HEK293 (cell line): ENCODE data around the gene PACRG.

ENCODE experiments used
- CTCF ChIA-PET: fragments of 350-600 bp; formaldehyde crosslinking; extraction: SDS; loops from one replicate; lab custom pipeline; 2021; ENCODE audit warnings: antibody characterized with exemption; lab: Yijun Ruan, JAX
- POLR2A ChIA-PET: fragments of 300-600 bp; formaldehyde crosslinking; extraction: SDS; loops from one replicate; lab custom pipeline; 2020; ENCODE audit warnings: antibody characterized with exemption, inconsistent platforms; lab: Yijun Ruan, JAX
- H3K27ac ChIP-seq: fragments of 200-500 bp; sonication (Bioruptor generic); 2 replicates; pipeline ENCODE4 v1.5.1; 2014; ENCODE audit warnings: low read depth, low read length, control low read depth, inconsistent platforms; ENCODE audit errors: extremely low read depth
- H3K36me3 ChIP-seq, 2 experiments: fragments of 200-500 bp in 1 of 2; sonication (Bioruptor generic) in 1 of 2; 1 replicate in 1 of 2; 2 replicates in 1 of 2; pipeline ENCODE4 v1.5.1; 2014 to 2017; ENCODE audit warnings: inconsistent platforms in 2 of 2, low read length in 2 of 2; ENCODE audit not compliant: control insufficient read depth in 2 of 2, insufficient read depth in 1 of 2
- H3K4me1 ChIP-seq: fragments of 200-500 bp; sonication (Bioruptor generic); 2 replicates; pipeline ENCODE4 v1.5.1; 2014; ENCODE audit warnings: mild to moderate bottlenecking, low read length, inconsistent platforms; ENCODE audit not compliant: control insufficient read depth, insufficient read depth
- H3K4me3 ChIP-seq: 2 replicates; pipeline ENCODE4 v1.5.1; 2011; ENCODE audit warnings: low read depth, mild to moderate bottlenecking, control low read depth, low read length, moderate library complexity
- H3K9me3 ChIP-seq: fragments of 200-500 bp; sonication (Bioruptor generic); 2 replicates; pipeline ENCODE4 v1.5.1; 2014; ENCODE audit warnings: low read depth, low read length, inconsistent platforms; ENCODE audit not compliant: control insufficient read depth, insufficient read depth
- BCL11B ChIP-seq: fragments of 450-650 bp; formaldehyde crosslinking; IDR thresholded peaks from 2 replicates; pipeline ENCODE4 v1.5.1; 2016; ENCODE audit warnings: low read depth, missing biosample characterization, missing genetic modification characterization
- REPIN1 ChIP-seq: fragments of 450-650 bp; formaldehyde crosslinking; IDR thresholded peaks from 2 replicates; pipeline ENCODE4 v1.5.1; 2017; ENCODE audit warnings: missing biosample characterization, missing genetic modification characterization, low read depth
- ZBTB17 ChIP-seq: fragments of 450-650 bp; formaldehyde crosslinking; IDR thresholded peaks from 2 replicates; pipeline ENCODE4 v1.5.1; 2016; ENCODE audit warnings: missing biosample characterization, missing genetic modification characterization
- ZBTB20 ChIP-seq: fragments of 450-650 bp; formaldehyde crosslinking; IDR thresholded peaks from 2 replicates; pipeline ENCODE4 v1.5.1; 2016; ENCODE audit warnings: missing biosample characterization, missing genetic modification characterization
- ZBTB7A ChIP-seq: fragments of 450-650 bp; formaldehyde crosslinking; IDR thresholded peaks from 2 replicates; pipeline ENCODE4 v1.5.1; 2016; ENCODE audit warnings: low read depth, missing biosample characterization, missing genetic modification characterization
- ZNF16 ChIP-seq: fragments of 450-650 bp; formaldehyde crosslinking; IDR thresholded peaks from 2 replicates; pipeline ENCODE4 v1.5.1; 2016; ENCODE audit warnings: low read depth, missing biosample characterization, missing genetic modification characterization
- ZNF221 ChIP-seq: fragments of 450-650 bp; formaldehyde crosslinking; IDR thresholded peaks from 2 replicates; pipeline ENCODE4 v1.5.1; 2017; ENCODE audit warnings: missing biosample characterization, missing genetic modification characterization, borderline replicate concordance
- ZNF24 ChIP-seq: fragments of 450-650 bp; formaldehyde crosslinking; IDR thresholded peaks from 2 replicates; pipeline ENCODE4 v1.5.1; 2016; ENCODE audit warnings: missing biosample characterization, missing genetic modification characterization
- ZNF311 ChIP-seq: fragments of 450-650 bp; formaldehyde crosslinking; IDR thresholded peaks from 2 replicates; pipeline ENCODE4 v1.5.1; 2017; ENCODE audit warnings: missing biosample characterization, missing genetic modification characterization, borderline replicate concordance
- ZNF366 ChIP-seq: fragments of 450-650 bp; formaldehyde crosslinking; conservative IDR thresholded peaks from 2 replicates; pipeline ENCODE4 v1.5.1; 2016; ENCODE audit warnings: missing biosample characterization, missing genetic modification characterization
- ZNF416 ChIP-seq: fragments of 450-650 bp; formaldehyde crosslinking; IDR thresholded peaks from 2 replicates; pipeline ENCODE4 v1.5.1; 2016; ENCODE audit warnings: missing biosample characterization, missing genetic modification characterization
- ZNF514 ChIP-seq: fragments of 450-650 bp; formaldehyde crosslinking; IDR thresholded peaks from 2 replicates; pipeline ENCODE4 v1.5.1; 2016; ENCODE audit warnings: missing biosample characterization, missing genetic modification characterization
- ZNF610 ChIP-seq: fragments of 450-650 bp; formaldehyde crosslinking; IDR thresholded peaks from 2 replicates; pipeline ENCODE4 v1.5.1; 2016; ENCODE audit warnings: missing biosample characterization, missing genetic modification characterization, borderline replicate concordance
- ZNF76 ChIP-seq: fragments of 450-650 bp; formaldehyde crosslinking; IDR thresholded peaks from 2 replicates; pipeline ENCODE4; 2016; ENCODE audit warnings: low read depth, missing biosample characterization, missing genetic modification characterization, borderline replicate concordance
- ZNF785 ChIP-seq: fragments of 450-650 bp; formaldehyde crosslinking; IDR thresholded peaks from 2 replicates; pipeline ENCODE4 v1.5.1; 2016; ENCODE audit warnings: missing biosample characterization, missing genetic modification characterization
- TF ChIP-seq, protein P1 (sequence below): fragments of 450-650 bp; formaldehyde crosslinking; IDR thresholded peaks from 2 replicates; pipeline ENCODE4 v1.5.1; 2016; ENCODE audit warnings: missing biosample characterization, missing genetic modification characterization
- TF ChIP-seq, protein P2 (sequence below): fragments of 450-650 bp; formaldehyde crosslinking; IDR thresholded peaks from 2 replicates; pipeline ENCODE4 v1.5.1; 2017; ENCODE audit warnings: missing biosample characterization, missing genetic modification characterization
- TF ChIP-seq, protein P3 (sequence below): fragments of 450-650 bp; formaldehyde crosslinking; IDR thresholded peaks from 2 replicates; pipeline ENCODE4 v1.5.0; 2017; ENCODE audit warnings: missing biosample characterization, missing genetic modification characterization, borderline replicate concordance

Gene PACRG

DNA sequence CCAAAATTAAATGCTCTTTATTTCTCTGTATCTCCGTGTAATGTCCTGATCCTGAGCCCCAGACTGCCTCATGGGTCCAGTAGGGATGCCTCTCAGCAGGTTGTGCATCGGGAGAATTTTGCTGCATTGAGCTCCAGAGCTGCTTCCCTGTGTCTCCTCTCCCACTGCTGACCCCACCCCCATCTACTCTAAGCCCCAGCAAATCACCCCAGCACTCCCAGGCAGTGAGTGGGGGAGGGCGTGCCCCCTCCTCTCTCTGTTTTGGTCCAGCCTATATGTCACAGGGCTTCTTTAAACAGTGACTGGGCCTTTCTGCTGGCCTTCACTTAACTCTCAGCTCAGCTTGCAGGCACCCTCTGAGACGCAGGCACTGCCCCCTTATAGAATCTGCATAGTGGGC, 458.0 kb downstream of the PACRG start (continued):
- TF ChIP-seq, protein P1, sequence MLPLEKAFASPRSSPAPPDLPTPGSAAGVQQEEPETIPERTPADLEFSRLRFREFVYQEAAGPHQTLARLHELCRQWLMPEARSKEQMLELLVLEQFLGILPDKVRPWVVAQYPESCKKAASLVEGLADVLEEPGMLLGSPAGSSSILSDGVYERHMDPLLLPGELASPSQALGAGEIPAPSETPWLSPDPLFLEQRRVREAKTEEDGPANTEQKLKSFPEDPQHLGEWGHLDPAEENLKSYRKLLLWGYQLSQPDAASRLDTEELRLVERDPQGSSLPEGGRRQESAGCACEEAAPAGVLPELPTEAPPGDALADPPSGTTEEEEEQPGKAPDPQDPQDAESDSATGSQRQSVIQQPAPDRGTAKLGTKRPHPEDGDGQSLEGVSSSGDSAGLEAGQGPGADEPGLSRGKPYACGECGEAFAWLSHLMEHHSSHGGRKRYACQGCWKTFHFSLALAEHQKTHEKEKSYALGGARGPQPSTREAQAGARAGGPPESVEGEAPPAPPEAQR (tag by site-specific recombination) = no peak
- TF ChIP-seq ZNF514 (tag by site-specific recombination) (no peak), ZBTB17 (no peak), ZNF610 (tag by site-specific recombination) (no peak), BCL11B (tag by site-specific recombination) (no peak)

DNA sequence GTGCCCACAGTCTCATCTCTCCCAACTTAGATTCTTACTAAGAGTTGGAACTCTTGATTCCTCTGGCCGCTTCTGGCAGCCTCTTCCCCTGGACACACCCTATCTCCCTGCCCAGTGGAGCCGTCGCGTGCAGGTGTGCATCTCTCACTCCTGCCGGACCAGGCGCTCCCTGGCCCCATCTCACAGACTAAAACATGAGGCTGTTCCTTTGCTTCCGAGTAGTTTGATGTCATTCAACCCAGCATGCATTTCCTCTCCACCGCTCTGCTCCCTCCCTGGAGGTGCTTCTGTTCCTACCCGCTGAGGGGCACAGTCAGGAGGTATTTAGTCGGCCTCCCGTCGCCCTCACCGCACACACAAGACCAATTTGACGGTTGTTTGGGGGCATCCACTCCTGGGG, 458.8 kb downstream of the PACRG start:
- H3K36me3 ChIP-seq = no peaks in the 10 kb centered on the region
- CTCF ChIA-PET = no interaction called here
- POLR2A ChIA-PET = no interaction called here

DNA sequence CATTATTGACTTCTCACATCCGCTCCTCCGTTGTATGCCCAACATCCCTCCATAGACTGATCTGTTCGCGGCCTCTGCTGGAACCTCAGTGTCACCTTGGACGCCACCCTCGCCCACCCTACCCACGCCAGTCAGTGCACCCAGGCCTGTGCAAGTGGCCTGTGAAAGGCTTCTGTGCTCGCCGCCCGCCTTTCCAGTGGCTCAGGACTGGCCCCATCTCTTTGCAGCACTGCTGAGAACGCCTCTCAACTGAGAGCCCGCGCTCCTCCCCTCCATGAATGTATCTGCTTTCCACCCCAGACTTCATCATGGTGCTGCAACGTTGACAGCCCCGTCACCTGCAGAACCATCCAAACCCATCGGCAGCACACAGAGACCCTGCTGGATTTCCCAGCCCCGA, 459.4 kb downstream of the PACRG start:
- CTCF ChIA-PET = interaction anchor here (0.7 to 0.9 kb wide), 2 partner anchors 17 to 524 kb away, joined by 3 to 4 read pairs; no protein-coding TSS in a partner anchor
- Histone ChIP-seq H3K4me1 (no peaks in the 10 kb centered on the region), H3K4me3 (no peak overlapping the region), H3K9me3 (no peaks in the 10 kb centered on the region), H3K36me3 (no peaks in the 10 kb centered on the region), H3K27ac (no peak overlapping the region)
- POLR2A ChIA-PET = no interaction called here
- TF ChIP-seq ZNF24 = no peak
- TF ChIP-seq ZNF221 (tag by site-specific recombination) = no peak
- TF ChIP-seq REPIN1 (tag by site-specific recombination) = no peak
- no peak for TF ChIP-seq ZNF76
- no peak for TF ChIP-seq ZNF366 (tag by site-specific recombination)
- no peak for TF ChIP-seq ZNF16 (tag by site-specific recombination)
- TF ChIP-seq ZNF311 = no peak
- no peak for TF ChIP-seq ZNF416
- TF ChIP-seq, protein P2, sequence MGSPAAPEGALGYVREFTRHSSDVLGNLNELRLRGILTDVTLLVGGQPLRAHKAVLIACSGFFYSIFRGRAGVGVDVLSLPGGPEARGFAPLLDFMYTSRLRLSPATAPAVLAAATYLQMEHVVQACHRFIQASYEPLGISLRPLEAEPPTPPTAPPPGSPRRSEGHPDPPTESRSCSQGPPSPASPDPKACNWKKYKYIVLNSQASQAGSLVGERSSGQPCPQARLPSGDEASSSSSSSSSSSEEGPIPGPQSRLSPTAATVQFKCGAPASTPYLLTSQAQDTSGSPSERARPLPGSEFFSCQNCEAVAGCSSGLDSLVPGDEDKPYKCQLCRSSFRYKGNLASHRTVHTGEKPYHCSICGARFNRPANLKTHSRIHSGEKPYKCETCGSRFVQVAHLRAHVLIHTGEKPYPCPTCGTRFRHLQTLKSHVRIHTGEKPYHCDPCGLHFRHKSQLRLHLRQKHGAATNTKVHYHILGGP (tag by site-specific recombination) = no peak
- no peak for TF ChIP-seq ZBTB20 (tag by site-specific recombination)
- TF ChIP-seq ZNF785 = no peak
- TF ChIP-seq ZBTB7A (tag by site-specific recombination) = no peak

More for the DNA sequence above, 458.8 kb downstream of the PACRG start:
- no peaks in the 10 kb centered on the region for H3K9me3 ChIP-seq
- no peaks in the 10 kb centered on the region for H3K4me1 ChIP-seq
- no peak overlapping the region for H3K27ac ChIP-seq
- TF ChIP-seq, protein P3, sequence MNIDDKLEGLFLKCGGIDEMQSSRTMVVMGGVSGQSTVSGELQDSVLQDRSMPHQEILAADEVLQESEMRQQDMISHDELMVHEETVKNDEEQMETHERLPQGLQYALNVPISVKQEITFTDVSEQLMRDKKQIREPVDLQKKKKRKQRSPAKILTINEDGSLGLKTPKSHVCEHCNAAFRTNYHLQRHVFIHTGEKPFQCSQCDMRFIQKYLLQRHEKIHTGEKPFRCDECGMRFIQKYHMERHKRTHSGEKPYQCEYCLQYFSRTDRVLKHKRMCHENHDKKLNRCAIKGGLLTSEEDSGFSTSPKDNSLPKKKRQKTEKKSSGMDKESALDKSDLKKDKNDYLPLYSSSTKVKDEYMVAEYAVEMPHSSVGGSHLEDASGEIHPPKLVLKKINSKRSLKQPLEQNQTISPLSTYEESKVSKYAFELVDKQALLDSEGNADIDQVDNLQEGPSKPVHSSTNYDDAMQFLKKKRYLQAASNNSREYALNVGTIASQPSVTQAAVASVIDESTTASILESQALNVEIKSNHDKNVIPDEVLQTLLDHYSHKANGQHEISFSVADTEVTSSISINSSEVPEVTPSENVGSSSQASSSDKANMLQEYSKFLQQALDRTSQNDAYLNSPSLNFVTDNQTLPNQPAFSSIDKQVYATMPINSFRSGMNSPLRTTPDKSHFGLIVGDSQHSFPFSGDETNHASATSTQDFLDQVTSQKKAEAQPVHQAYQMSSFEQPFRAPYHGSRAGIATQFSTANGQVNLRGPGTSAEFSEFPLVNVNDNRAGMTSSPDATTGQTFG (tag by site-specific recombination) = no peak
- no peak overlapping the region for H3K4me3 ChIP-seq
